HG03521 (cell line): Measurements from ENCODE around the gene TKT.

Source experiments
- ATAC-seq: cut with Tn5 transposase; IDR thresholded peaks from one replicate; pipeline ENCODE4 v1.9.1; 2021; ENCODE audit warnings: mild to moderate bottlenecking, moderate library complexity; ENCODE audit not compliant: unreplicated experiment

TKT gene

GRCh38 chr3:53226142-53226840 is 29.5 kb downstream of the TKT start:
- no peak for ATAC-seq

- ATAC-seq, result no peak
These were observed 30.2 kb downstream of the TKT start for GRCh38 chr3:53225651-53226050.

- ATAC-seq, result no peak
These were observed 30.6 kb downstream of the TKT start for GRCh38 chr3:53225181-53225580.

- ATAC-seq, result no peak
These were observed 31.3 kb downstream of the TKT start for GRCh38 chr3:53224536-53224935.

- ATAC-seq, result no peak
These were observed 31.8 kb downstream of the TKT start for GRCh38 chr3:53224026-53224425.

GRCh38 chr3:53223541-53223966 is 32.3 kb downstream of the TKT start:
- no peak for ATAC-seq

- ATAC-seq, result no peak
These were observed 32.8 kb downstream of the TKT start for GRCh38 chr3:53223025-53223424.

- no peak for ATAC-seq
These were observed 33.5 kb downstream of the TKT start for GRCh38 chr3:53222183-53222901.

- no peak for ATAC-seq
These were observed 34.0 kb downstream of the TKT start for GRCh38 chr3:53221827-53222182.

- ATAC-seq, result no peak
These were observed 34.5 kb downstream of the TKT start for GRCh38 chr3:53221345-53221744.

GRCh38 chr3:53219895-53220483 is 35.8 kb downstream of the TKT start:
- peak; percentile 79 for ATAC-seq

- ATAC-seq, result no peak
These were observed 37.7 kb downstream of the TKT start for GRCh38 chr3:53218131-53218530.

GRCh38 chr3:53217175-53217574 is 38.6 kb downstream of the TKT start:
- no peak for ATAC-seq

- ATAC-seq, result no peak
These were observed 39.1 kb downstream of the TKT start for GRCh38 chr3:53216723-53217122.

- no peak for ATAC-seq
These were observed 40.0 kb downstream of the TKT start for GRCh38 chr3:53215816-53216215.

GRCh38 chr3:53213276-53213675 is 42.5 kb downstream of the TKT start:
- ATAC-seq, result no peak

GRCh38 chr3:53211706-53212702 is 43.8 kb downstream of the TKT start:
- no peak for ATAC-seq

GRCh38 chr3:53202331-53203015 is 53.3 kb downstream of the TKT start:
- no peak for ATAC-seq

GRCh38 chr3:53200501-53201498 is 55.0 kb downstream of the TKT start:
- no peak for ATAC-seq
